Calu3 (cell line): ENCODE results near the gene TM4SF4. TPM values are rescaled to one million over a fixed set of nuclear protein-coding genes. Genes with fewer than 3 reads are reported as not detected.

Experiments used
- BruUV-seq: library from RNA; stranded (reverse); fragments of 400-500 nt; replicated peaks from 2 replicates; lab custom pipeline; 2021; lab: Mats Ljungman, UMichigan
- CTCF ChIA-PET: fragments of 300-600 bp; sonication (Branson Sonifier 250); formaldehyde crosslinking; loops from one replicate; lab custom pipeline; 2022; ENCODE audit warnings: antibody characterized with exemption; lab: Charles Lee
- DNase-seq: peaks from one replicate; pipeline ENCODE4 v3.0.0; 2022
- H3K27ac Mint-ChIP-seq: one replicate; pipeline ENCODE4 v1.8.0; 2022; ENCODE audit warnings: mixed read lengths; ENCODE audit not compliant: unreplicated experiment
- H3K27me3 Mint-ChIP-seq: one replicate; pipeline ENCODE4 v1.8.0; 2022; ENCODE audit warnings: mixed read lengths; ENCODE audit not compliant: unreplicated experiment
- H3K36me3 Mint-ChIP-seq: one replicate; pipeline ENCODE4 v1.8.0; 2022; ENCODE audit warnings: mild to moderate bottlenecking, moderate library complexity, mixed read lengths; ENCODE audit not compliant: insufficient read depth, unreplicated experiment
- H3K4me1 Mint-ChIP-seq: one replicate; pipeline ENCODE4 v1.8.0; 2022; ENCODE audit warnings: mild to moderate bottlenecking, low read depth, mixed read lengths; ENCODE audit not compliant: unreplicated experiment
- H3K4me3 Mint-ChIP-seq: one replicate; pipeline ENCODE4 v1.8.0; 2022; ENCODE audit warnings: mild to moderate bottlenecking, low read depth, moderate library complexity, mixed read lengths; ENCODE audit not compliant: unreplicated experiment
- H3K9me3 Mint-ChIP-seq: one replicate; pipeline ENCODE4 v1.8.0; 2022; ENCODE audit warnings: low read depth, mixed read lengths; ENCODE audit not compliant: unreplicated experiment
- CTCF ChIP-seq: fragments of 200-600 bp; IDR thresholded peaks from one replicate; pipeline ENCODE4 v1.8.0; 2022; ENCODE audit warnings: antibody characterized with exemption; ENCODE audit not compliant: unreplicated experiment
- intact Hi-C: fragments of 100-400 bp; cut with micrococcal nuclease; formaldehyde crosslinking; loops from one replicate; pipeline ENCODE4 v1.10.0; 2022; ENCODE audit not compliant: unreplicated experiment
- total RNA-seq: library from RNA; stranded (reverse); gene quantifications from 2 replicates; pipeline ENCODE4 v1.2.3, GENCODE V29; 2022

The TM4SF4 gene
- total RNA-seq, 1 experiment from 2014 or later, result 257 TPM

GRCh38 chr3:149437710-149438109, 36.8 kb upstream of the TM4SF4 start:
- Mint-ChIP-seq H3K27ac (no peak overlapping the region), H3K4me3 (no peak overlapping the region), H3K36me3 (peaks cover 2% of the 10 kb centered on the region), H3K27me3 (no peaks in the 10 kb centered on the region), H3K9me3 (no peaks in the 10 kb centered on the region), H3K4me1 (peaks cover 22% of the 10 kb centered on the region)
- CTCF ChIA-PET, result no interaction called here
- DNase-seq, result no peak
- intact Hi-C loops, result no loop called here
- BruUV-seq, result no TSS peak
- TF ChIP-seq CTCF, result no peak

DNA sequence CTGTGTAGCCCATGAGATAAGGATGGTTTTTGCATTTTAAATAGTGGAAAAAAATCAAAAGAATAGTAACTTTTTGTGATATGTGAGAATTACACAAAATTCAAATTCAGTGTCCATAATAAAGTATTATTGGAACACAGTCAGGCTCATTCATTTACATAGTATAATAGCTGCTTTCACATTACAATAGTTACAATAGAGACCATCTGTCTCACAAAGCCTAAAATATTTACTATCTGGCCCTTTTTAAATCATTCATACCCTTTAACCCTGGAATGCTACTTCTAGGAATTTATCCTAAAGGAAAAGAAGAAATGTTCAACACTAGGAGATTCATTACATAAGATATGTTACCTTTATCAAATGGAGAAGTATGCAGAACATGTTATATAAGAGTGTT, 35.5 kb upstream of the TM4SF4 start:
- Mint-ChIP-seq H3K4me1 (peaks cover 34% of the 10 kb centered on the region), H3K27me3 (no peaks in the 10 kb centered on the region), H3K27ac (no peak overlapping the region), H3K36me3 (peaks cover 5% of the 10 kb centered on the region), H3K9me3 (no peaks in the 10 kb centered on the region), H3K4me3 (no peak overlapping the region)
- CTCF ChIA-PET, result no interaction called here
- intact Hi-C loops, result no loop called here
- no peak for TF ChIP-seq CTCF
- DNase-seq, result no peak
- BruUV-seq, result no TSS peak

DNA sequence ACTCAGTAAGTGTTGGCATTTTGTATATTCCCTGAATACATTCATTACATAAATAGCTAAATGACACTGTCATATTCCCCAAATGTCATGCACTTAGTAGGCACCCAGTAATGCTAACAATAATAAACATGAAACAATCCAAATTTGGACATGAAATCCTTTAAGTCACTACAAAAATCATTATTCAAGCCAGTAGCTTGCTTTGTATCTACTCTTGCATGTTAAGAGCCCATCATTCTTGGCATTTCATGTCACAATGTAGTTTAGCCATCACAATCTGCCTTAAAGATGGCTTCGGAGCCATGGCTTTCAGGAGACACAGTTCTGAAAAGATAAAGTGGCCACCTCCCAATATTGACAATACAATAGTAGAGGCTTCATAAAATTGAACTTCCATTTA, 32.9 kb upstream of the TM4SF4 start:
- no TSS peak for BruUV-seq
- Mint-ChIP-seq H3K36me3 (peaks cover 5% of the 10 kb centered on the region), H3K27me3 (no peaks in the 10 kb centered on the region), H3K9me3 (no peaks in the 10 kb centered on the region), H3K4me1 (peaks cover 35% of the 10 kb centered on the region), H3K27ac (peak overlapping the region; percentile 39), H3K4me3 (no peak overlapping the region)
- intact Hi-C loops, result loop anchor here (2.0 kb wide), 2 partner anchors 31 to 41 kb away; no protein-coding TSS in a partner anchor
- CTCF ChIA-PET, result interaction anchor here (0.6 kb wide), 1 partner anchor 11 kb away, joined by 4 read pairs; no protein-coding TSS in a partner anchor
- no peak for TF ChIP-seq CTCF
- DNase-seq, result no peak

GRCh38 chr3:149442043-149442442, 32.5 kb upstream of the TM4SF4 start:
- TF ChIP-seq CTCF, result no peak
- H3K4me1 Mint-ChIP-seq, result peaks cover 35% of the 10 kb centered on the region
- H3K27me3 Mint-ChIP-seq, result no peaks in the 10 kb centered on the region
- no peaks in the 10 kb centered on the region for H3K9me3 Mint-ChIP-seq
- peaks cover 5% of the 10 kb centered on the region for H3K36me3 Mint-ChIP-seq
- no peak overlapping the region for H3K4me3 Mint-ChIP-seq
- H3K27ac Mint-ChIP-seq, result peak overlapping the region; percentile 39
- intact Hi-C loops, result loop anchor here (2.0 kb wide), 2 partner anchors 31 to 41 kb away; no protein-coding TSS in a partner anchor
- DNase-seq, result no peak
- CTCF ChIA-PET, result no interaction called here
- BruUV-seq, result no TSS peak
